Skin epidermis (tissue), 12 donors: Measurements from ENCODE around the gene UCP2.

Experiments used
- H3K27ac ChIP-seq, 21 experiments: fragments of 200-600 bp; sonication (generic) in 11 of 21; one replicate each; pipeline ENCODE4 v1.5.0; 2020; ENCODE audit warnings: mild to moderate bottlenecking in 3 of 21, inconsistent platforms in 2 of 21, moderate library complexity in 2 of 21
- H3K4me3 ChIP-seq, 7 experiments: fragments of 200-600 bp; sonication (generic) in 2 of 7; one replicate each; pipeline ENCODE4 v1.5.0; 2020; ENCODE audit warnings: inconsistent platforms in 2 of 7, mild to moderate bottlenecking in 2 of 7, moderate library complexity in 1 of 7

Gene UCP2

GRCh38 chr11:73982595-73982989, at the start of gene UCP2:
Gene UCP2, minus strand, starts transcription at chr11:73982843. Its CDS starts 4,465 bp downstream, at chr11:73978378.
- H3K4me3 ChIP-seq, result peak within 1 kb of the TSS; percentile 42 to 69 (median 55)
- H3K27ac ChIP-seq, result peak within 1 kb of the TSS; percentile 16 to 96 (median 83)

- peak overlapping the region in 5 of 21 experiments; percentile 14 to 69 (median 42) for H3K27ac ChIP-seq
- no peak overlapping the region for H3K4me3 ChIP-seq
Observed at GRCh38 chr11:74030723-74031676, 48.4 kb upstream of the UCP2 start.

- Histone ChIP-seq H3K4me3 (no peak overlapping the region), H3K27ac (peak overlapping the region in 5 of 21 experiments; percentile 0 to 32 (median 6))
Observed at GRCh38 chr11:74025467-74026166, 43.0 kb upstream of the UCP2 start.

- peak overlapping the region in 4 of 21 experiments; percentile 0 to 77 (median 24) for H3K27ac ChIP-seq
- no peak overlapping the region for H3K4me3 ChIP-seq
Observed at GRCh38 chr11:74024261-74025029, 41.8 kb upstream of the UCP2 start.

- Histone ChIP-seq H3K27ac (peak overlapping the region in 8 of 21 experiments; percentile 24 to 77 (median 54)), H3K4me3 (no peak overlapping the region)
Observed at GRCh38 chr11:74023276-74023675, 40.6 kb upstream of the UCP2 start.

- H3K27ac ChIP-seq, result peak overlapping the region in 9 of 21 experiments; percentile 24 to 77 (median 49)
- no peak overlapping the region for H3K4me3 ChIP-seq
Observed at GRCh38 chr11:74022546-74022945, 39.9 kb upstream of the UCP2 start.

GRCh38 chr11:74021998-74022397, 39.4 kb upstream of the UCP2 start:
- no peak overlapping the region for H3K4me3 ChIP-seq
- H3K27ac ChIP-seq, result peak overlapping the region in 5 of 21 experiments; percentile 2 to 75 (median 43)

- no peak overlapping the region for H3K4me3 ChIP-seq
- peak overlapping the region in 13 of 21 experiments; percentile 10 to 88 (median 72) for H3K27ac ChIP-seq
Observed at GRCh38 chr11:74020539-74020938, 37.9 kb upstream of the UCP2 start.

GRCh38 chr11:74019860-74020259, 37.2 kb upstream of the UCP2 start:
- no peak overlapping the region for H3K4me3 ChIP-seq
- peak overlapping the region in 20 of 21 experiments; percentile 10 to 88 (median 60) for H3K27ac ChIP-seq

- peak overlapping the region in 20 of 21 experiments; percentile 10 to 88 (median 61) for H3K27ac ChIP-seq
Observed at GRCh38 chr11:74019104-74019738, 36.6 kb upstream of the UCP2 start.

GRCh38 chr11:74018331-74019005, 35.8 kb upstream of the UCP2 start:
- H3K4me3 ChIP-seq, result no peak overlapping the region
- H3K27ac ChIP-seq, result peak overlapping the region in 20 of 21 experiments; percentile 10 to 88 (median 61)

More at GRCh38 chr11:74019104-74019738, 36.6 kb upstream of the UCP2 start:
- H3K4me3 ChIP-seq, result no peak overlapping the region

- H3K4me3 ChIP-seq, result no peak overlapping the region
- peak overlapping the region in 8 of 21 experiments; percentile 6 to 88 (median 73) for H3K27ac ChIP-seq
Observed at GRCh38 chr11:74017631-74018030, 35.0 kb upstream of the UCP2 start.

- Histone ChIP-seq H3K27ac (peak overlapping the region in 2 of 21 experiments; percentile 9 to 88), H3K4me3 (no peak overlapping the region)
Observed at GRCh38 chr11:74015919-74016684, 33.5 kb upstream of the UCP2 start.

GRCh38 chr11:74014880-74015279, 32.2 kb upstream of the UCP2 start:
- Histone ChIP-seq H3K4me3 (no peak overlapping the region), H3K27ac (peak overlapping the region in 4 of 21 experiments; percentile 9 to 47 (median 28))

GRCh38 chr11:74013141-74013540, 30.5 kb upstream of the UCP2 start:
- Histone ChIP-seq H3K4me3 (no peak overlapping the region), H3K27ac (peak overlapping the region in 2 of 21 experiments; percentile 6 to 58)

GRCh38 chr11:74012074-74012809, 29.6 kb upstream of the UCP2 start:
- Histone ChIP-seq H3K4me3 (no peak overlapping the region), H3K27ac (peak overlapping the region in 5 of 21 experiments; percentile 0 to 76 (median 58))
